Erythroblast (primary cell): ENCODE measurements around the gene DLG2.

Experiments used
- DNase-seq, 2 experiments: peaks; one replicate each; lab custom pipeline; 2025; lab: John Stamatoyannopoulos, UW
- GATA1 ChIP-seq: IDR thresholded peaks from 2 replicates; pipeline ENCODE4 v1.6.1; 2011; ENCODE audit warnings: low read depth, mild to moderate bottlenecking, control low read depth, low read length, moderate library complexity
- POLR2A ChIP-seq: IDR thresholded peaks from 2 replicates; pipeline ENCODE4 v1.6.1; 2011; ENCODE audit warnings: mild to moderate bottlenecking, low read length

The DLG2 gene

GRCh38 chr11:84775503-84775902 is 851.6 kb downstream of the DLG2 start:
- no peak for DNase-seq
- TF ChIP-seq GATA1 (no peak), POLR2A (no peak)

- TF ChIP-seq POLR2A (no peak), GATA1 (no peak)
- DNase-seq: no peak
Measured at GRCh38 chr11:84763931-84764330, 863.2 kb downstream of the DLG2 start.

GRCh38 chr11:84757711-84758110 is 869.4 kb downstream of the DLG2 start:
- no peak for DNase-seq

GRCh38 chr11:84751371-84751770 is 875.8 kb downstream of the DLG2 start:
- TF ChIP-seq GATA1 (no peak), POLR2A (no peak)
- no peak for DNase-seq

More at GRCh38 chr11:84757711-84758110, 869.4 kb downstream of the DLG2 start:
- TF ChIP-seq GATA1 (no peak), POLR2A (no peak)

GRCh38 chr11:84747871-84748270 is 879.3 kb downstream of the DLG2 start:
- no peak for TF ChIP-seq GATA1
- no peak for TF ChIP-seq POLR2A
- no peak for DNase-seq

GRCh38 chr11:84740050-84740449 is 887.1 kb downstream of the DLG2 start:
- DNase-seq: no peak
- TF ChIP-seq GATA1 (no peak), POLR2A (no peak)

- TF ChIP-seq GATA1 (no peak), POLR2A (no peak)
- no peak for DNase-seq
Measured at GRCh38 chr11:84724256-84724655, 902.9 kb downstream of the DLG2 start.

GRCh38 chr11:84722583-84723108 is 904.5 kb downstream of the DLG2 start:
- no peak for DNase-seq
- TF ChIP-seq POLR2A: no peak
- no peak for TF ChIP-seq GATA1

GRCh38 chr11:84721561-84721961 is 905.6 kb downstream of the DLG2 start:
- DNase-seq: no peak
- TF ChIP-seq GATA1: no peak
- TF ChIP-seq POLR2A: no peak

- no peak for DNase-seq
- no peak for TF ChIP-seq POLR2A
- no peak for TF ChIP-seq GATA1
Measured at GRCh38 chr11:84720706-84721402, 906.3 kb downstream of the DLG2 start.

- DNase-seq: no peak
- no peak for TF ChIP-seq POLR2A
- no peak for TF ChIP-seq GATA1
Measured at GRCh38 chr11:84719935-84720577, 907.1 kb downstream of the DLG2 start.

GRCh38 chr11:84714316-84714780 is 912.8 kb downstream of the DLG2 start:
- DNase-seq: peak; percentile 70 to 76
- TF ChIP-seq GATA1 (no peak), POLR2A (no peak)

- TF ChIP-seq POLR2A: no peak
- TF ChIP-seq GATA1: no peak
Measured at GRCh38 chr11:84691830-84692229, 935.3 kb downstream of the DLG2 start.

GRCh38 chr11:84687433-84687832 is 939.7 kb downstream of the DLG2 start:
- DNase-seq: no peak
- TF ChIP-seq POLR2A (no peak), GATA1 (no peak)

More at GRCh38 chr11:84691830-84692229, 935.3 kb downstream of the DLG2 start:
- no peak for DNase-seq

GRCh38 chr11:84686716-84687115 is 940.4 kb downstream of the DLG2 start:
- TF ChIP-seq GATA1: no peak
- TF ChIP-seq POLR2A: no peak
- no peak for DNase-seq
